Spleen (tissue), 7 donors: ENCODE results near the gene TMEM106C.

Experiments used
- POLR2A ChIP-seq, 3 donors: fragments of 450-650 bp; IDR thresholded peaks; one replicate each; pipeline ENCODE4 v1.5.1; 2017; ENCODE audit warnings: antibody characterized with exemption in 3 of 3, mild to moderate bottlenecking in 1 of 3
- TF ChIP-seq, protein P1 (sequence below), 11 experiments: fragments of 200-600 bp in 7 of 11; fragments of 450-650 bp in 4 of 11; sonication (generic) in 4 of 11; IDR thresholded peaks in 8 of 11; conservative IDR thresholded peaks in 3 of 11; 1 replicate in 7 of 11; 2 replicates in 4 of 11; pipeline versions ENCODE4 v1.4.0 to v1.8.0; 2016 to 2021; ENCODE audit warnings: antibody characterized with exemption in 11 of 11, inconsistent platforms in 4 of 11, mild to moderate bottlenecking in 1 of 11
- donor health status: DM: no; HTN: no; CAD: no; lungs with moderate emphysema.
- donor health status: DM: no; HTN: no; CAD: no.
- donor health status: DM: no; HTN: no; CAD: no.

DNA sequence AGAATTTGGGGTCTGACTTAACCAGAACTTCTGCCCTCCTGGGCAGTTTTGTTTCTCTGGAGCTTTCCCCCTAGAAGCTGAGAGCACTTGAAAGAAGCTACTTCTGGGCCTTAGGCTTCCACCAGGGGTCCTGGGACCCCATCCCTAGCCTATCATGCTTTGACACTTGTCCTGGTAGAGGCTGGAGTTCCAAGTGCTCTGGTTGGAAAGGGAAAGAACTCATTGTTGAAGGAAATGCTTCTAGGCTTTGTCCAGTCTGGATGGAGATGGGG is 42.3 kb downstream of the TMEM106C start:
- TF ChIP-seq, protein P1, sequence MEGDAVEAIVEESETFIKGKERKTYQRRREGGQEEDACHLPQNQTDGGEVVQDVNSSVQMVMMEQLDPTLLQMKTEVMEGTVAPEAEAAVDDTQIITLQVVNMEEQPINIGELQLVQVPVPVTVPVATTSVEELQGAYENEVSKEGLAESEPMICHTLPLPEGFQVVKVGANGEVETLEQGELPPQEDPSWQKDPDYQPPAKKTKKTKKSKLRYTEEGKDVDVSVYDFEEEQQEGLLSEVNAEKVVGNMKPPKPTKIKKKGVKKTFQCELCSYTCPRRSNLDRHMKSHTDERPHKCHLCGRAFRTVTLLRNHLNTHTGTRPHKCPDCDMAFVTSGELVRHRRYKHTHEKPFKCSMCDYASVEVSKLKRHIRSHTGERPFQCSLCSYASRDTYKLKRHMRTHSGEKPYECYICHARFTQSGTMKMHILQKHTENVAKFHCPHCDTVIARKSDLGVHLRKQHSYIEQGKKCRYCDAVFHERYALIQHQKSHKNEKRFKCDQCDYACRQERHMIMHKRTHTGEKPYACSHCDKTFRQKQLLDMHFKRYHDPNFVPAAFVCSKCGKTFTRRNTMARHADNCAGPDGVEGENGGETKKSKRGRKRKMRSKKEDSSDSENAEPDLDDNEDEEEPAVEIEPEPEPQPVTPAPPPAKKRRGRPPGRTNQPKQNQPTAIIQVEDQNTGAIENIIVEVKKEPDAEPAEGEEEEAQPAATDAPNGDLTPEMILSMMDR (IDR thresholded peaks at IDR 0.05 in 8 of 11, conservative IDR thresholded peaks at IDR 0.05 in 3 of 11): no peak
- TF ChIP-seq POLR2A (IDR thresholded peaks at IDR 0.05): no peak
